Activated naive CD4-positive, alpha-beta T cell treated with anti-CD3 and anti-CD28 coated beads, Interleukin-2, amount 50 U/mL, for 72 hours (primary cell): ENCODE measurements around the gene MYO7B. TPM values are rescaled to one million over a fixed set of nuclear protein-coding genes. Genes with fewer than 3 reads are reported as not detected.
"Not testable (repeated sequence)": the region's sequence is repeated elsewhere in the genome, so short reads cannot be mapped to it uniquely, and the experiment has no call there.

Source experiments
- ATAC-seq, 2 donors: fragments of 150-1000 bp; cut with Tn5 transposase; 2 replicates each; pipeline ENCODE4 v1.10.0; 2021; ENCODE audit warnings: mild to moderate bottlenecking in 2 of 2, moderate library complexity in 2 of 2
- DNase-seq, 2 donors: peaks; one replicate each; pipeline ENCODE4 v3.0.0; 2021 to 2022; ENCODE audit warnings: low spot score in 2 of 2
- H3K27ac Mint-ChIP-seq, 2 donors: one replicate each; pipeline ENCODE4 v1.8.0; 2022; ENCODE audit warnings: mild to moderate bottlenecking in 2 of 2, mixed read lengths in 2 of 2
- H3K36me3 Mint-ChIP-seq, 2 donors: one replicate each; pipeline ENCODE4 v1.8.0; 2022; ENCODE audit warnings: mixed read lengths in 2 of 2
- H3K9me3 Mint-ChIP-seq, 2 donors: one replicate each; pipeline ENCODE4 v1.8.0; 2022; ENCODE audit warnings: mixed read lengths in 2 of 2
- total RNA-seq, 2 donors: library from RNA; stranded (reverse); gene quantifications; one replicate each; pipeline ENCODE4 v1.2.3, GENCODE V29; 2022

The MYO7B gene
- total RNA-seq, 2 donors from 2014 or later: 0.64 to 1.9 TPM

- ATAC-seq (no peak), DNase-seq (no peak)
- Mint-ChIP-seq H3K27ac (peak overlapping the region; percentile 5 to 34), H3K9me3 (no peaks in the 10 kb centered on the region), H3K36me3 (peaks cover 6 to 7% of the 10 kb centered on the region in 2 donors)
Observed at GRCh38 chr2:127562936-127563335, 27.5 kb downstream of the MYO7B start.

DNA sequence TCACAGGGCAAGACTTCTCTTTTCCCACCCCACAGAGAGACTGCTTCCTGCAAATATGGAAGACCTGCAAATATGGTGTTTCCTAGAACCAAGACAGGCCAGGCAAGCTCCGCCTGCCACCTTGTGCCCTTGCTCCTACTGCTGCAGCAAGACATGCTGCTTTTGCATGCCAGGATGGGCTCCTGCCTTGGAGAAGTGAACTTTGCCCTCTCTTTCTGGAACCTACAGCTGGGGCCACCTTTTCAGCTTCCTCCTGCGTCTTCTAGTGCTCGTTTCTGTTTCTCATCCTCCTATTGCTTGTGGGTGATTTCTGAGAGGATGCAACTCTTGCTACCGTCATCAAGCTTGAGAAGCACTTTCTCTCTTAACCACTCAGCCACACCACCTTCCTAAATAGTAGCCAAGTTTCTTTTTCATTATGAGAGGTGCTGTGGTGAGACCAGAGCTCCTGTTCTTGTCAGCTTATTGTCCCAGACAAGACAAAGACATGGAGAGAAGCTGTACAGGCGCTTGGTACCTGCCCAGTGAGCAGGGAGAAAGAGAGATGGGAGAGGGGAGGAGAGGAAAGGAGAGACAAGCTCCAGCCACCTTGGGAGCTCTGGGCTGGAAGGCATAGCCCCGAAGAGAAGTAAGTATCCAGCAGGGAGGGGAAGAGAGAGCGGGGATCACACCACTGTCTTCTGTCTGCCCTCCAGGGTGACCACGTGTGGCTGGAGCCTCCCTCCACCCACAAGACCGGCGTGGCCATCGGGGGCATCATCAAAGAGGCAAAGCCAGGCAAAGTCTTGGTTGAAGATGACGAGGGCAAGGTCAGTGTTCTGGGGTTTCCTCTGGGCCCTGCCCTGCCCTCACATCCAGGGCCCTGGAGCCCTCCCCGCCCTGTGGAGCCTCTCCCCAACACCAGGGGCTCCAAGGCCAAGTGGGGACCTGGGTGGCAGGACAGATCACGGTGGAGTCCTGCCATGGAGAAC, 28.3 kb downstream of the MYO7B start:
- Mint-ChIP-seq H3K36me3 (peaks cover 6 to 7% of the 10 kb centered on the region in 2 donors), H3K27ac (peak overlapping the region; percentile 34 to 90), H3K9me3 (no peaks in the 10 kb centered on the region)
- peak; percentile 93 to 97 for ATAC-seq
- peak in 1 of 2 donors; percentile 24 for DNase-seq

DNA sequence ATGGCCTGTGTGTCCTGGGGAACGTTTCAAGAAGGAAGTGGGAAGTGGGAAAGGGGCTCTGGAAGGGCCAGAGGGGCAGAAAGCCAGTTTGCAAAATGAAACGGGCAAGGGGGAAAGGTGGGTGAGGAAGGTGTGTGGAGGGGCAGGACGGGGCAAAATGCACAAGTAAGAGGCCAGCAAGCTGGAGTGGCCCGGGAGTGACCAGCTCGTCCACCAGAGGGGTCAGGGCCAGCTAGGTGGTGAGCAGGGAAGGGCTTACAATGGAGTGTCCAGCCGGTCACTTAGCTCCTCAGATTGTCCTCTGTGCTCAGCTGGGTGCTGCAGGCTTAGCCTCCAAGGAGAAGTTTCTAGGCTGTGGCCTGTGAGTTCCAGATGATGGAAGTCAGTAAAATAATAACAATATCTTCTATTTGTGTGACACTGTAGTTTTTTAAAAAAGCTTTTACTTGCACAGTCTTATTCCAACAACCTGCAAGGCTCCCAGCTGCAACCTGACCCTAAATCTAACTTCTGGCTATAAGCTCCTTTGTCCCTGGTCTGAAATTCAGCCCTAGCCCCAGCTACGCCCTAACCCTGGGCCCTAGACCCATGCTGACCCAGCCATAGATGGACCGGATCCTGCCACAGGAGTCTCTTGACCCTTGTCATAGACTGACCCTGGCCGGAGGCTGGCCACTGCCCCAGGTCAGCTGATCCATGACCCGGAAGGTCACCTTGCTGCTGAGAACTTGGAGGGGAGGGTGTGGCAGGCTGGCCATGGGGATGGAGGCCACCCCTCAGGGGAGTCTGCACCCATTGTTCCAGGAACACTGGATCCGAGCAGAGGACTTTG, 29.2 kb downstream of the MYO7B start:
- DNase-seq (no peak), ATAC-seq (no peak)

DNA sequence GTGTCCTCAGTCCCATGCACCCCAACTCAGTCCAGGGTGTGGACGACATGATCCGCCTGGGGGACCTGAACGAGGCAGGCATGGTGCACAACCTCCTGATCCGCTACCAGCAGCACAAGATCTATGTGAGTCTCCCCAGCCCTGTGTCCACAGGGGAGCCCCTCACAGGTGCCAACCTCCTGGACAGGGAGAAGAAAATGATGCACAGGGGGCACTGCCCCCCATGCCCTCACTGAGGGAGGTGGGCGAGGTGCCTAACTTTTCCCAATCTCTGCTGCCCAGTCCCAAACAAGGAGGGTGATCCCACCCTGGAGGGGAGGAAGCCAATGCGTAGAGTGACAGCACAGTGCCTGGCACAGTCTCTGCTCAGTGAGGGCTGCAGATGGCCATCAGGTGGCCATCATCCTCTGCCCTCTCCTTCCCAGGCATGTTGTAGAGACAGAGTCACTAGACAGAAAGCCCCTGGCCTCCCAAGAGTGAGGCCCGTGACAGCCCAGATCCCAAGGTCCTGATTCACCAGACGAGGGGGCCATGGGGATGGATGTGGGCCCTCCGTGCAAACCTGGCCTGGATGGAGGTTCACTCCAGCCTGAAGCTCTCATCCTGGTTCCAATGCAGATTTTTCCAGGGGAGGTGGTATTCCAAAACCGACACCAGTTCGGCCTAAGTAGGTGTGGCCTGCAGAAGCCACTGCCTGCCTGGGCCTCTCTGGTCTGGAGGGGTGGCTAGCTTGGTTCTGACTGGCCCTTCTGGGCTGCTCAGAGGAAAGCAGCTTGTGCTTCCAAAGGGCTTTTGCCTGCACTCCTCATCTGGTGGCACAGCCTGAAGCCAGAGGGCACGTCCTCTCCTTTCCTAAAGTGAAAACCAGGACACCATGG, 30.0 kb downstream of the MYO7B start:
- ATAC-seq (no peak), DNase-seq (no peak)
- H3K36me3 Mint-ChIP-seq: peaks cover 6 to 7% of the 10 kb centered on the region in 2 donors
- no peaks in the 10 kb centered on the region for H3K9me3 Mint-ChIP-seq
- no peak overlapping the region for H3K27ac Mint-ChIP-seq

More for the DNA sequence above, 29.2 kb downstream of the MYO7B start:
- peaks cover 6 to 7% of the 10 kb centered on the region in 2 donors for H3K36me3 Mint-ChIP-seq
- H3K9me3 Mint-ChIP-seq: no peaks in the 10 kb centered on the region
- peak overlapping the region; percentile 24 to 34 for H3K27ac Mint-ChIP-seq

GRCh38 chr2:127566139-127566417, 30.6 kb downstream of the MYO7B start:
- Mint-ChIP-seq H3K27ac (no peak overlapping the region), H3K9me3 (no peaks in the 10 kb centered on the region), H3K36me3 (peaks cover 6 to 7% of the 10 kb centered on the region in 2 donors)
- no peak for ATAC-seq
- no peak for DNase-seq

DNA sequence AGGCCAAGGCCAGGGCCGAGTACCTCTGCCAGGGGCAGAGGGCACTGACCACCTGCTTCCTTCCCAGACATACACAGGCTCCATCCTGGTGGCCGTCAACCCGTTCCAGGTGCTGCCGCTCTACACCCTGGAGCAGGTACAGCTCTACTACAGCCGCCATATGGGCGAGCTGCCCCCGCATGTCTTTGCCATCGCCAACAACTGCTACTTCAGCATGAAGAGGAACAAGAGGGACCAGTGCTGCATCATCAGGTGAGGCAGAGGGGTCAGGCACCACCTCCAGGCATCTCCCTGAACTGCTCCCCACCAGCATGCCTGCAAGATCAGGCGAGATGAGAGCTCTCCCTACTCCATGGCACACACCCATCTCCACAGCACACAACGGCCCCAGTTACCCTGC, 31.1 kb downstream of the MYO7B start:
- Mint-ChIP-seq H3K9me3 (no peaks in the 10 kb centered on the region), H3K27ac (no peak overlapping the region), H3K36me3 (peaks cover 6 to 7% of the 10 kb centered on the region in 2 donors)
- ATAC-seq: no peak
- DNase-seq: no peak

GRCh38 chr2:127567351-127567854, 31.9 kb downstream of the MYO7B start:
- peaks cover 6 to 7% of the 10 kb centered on the region in 2 donors for H3K36me3 Mint-ChIP-seq
- H3K27ac Mint-ChIP-seq: no peak overlapping the region
- no peak for ATAC-seq

GRCh38 chr2:127568128-127568527, 32.6 kb downstream of the MYO7B start:
- Mint-ChIP-seq H3K9me3 (no peaks in the 10 kb centered on the region), H3K36me3 (peaks cover 2 to 3% of the 10 kb centered on the region in 2 donors), H3K27ac (peak overlapping the region in 1 of 2 donors; percentile 30)
- no peak for DNase-seq
- no peak for ATAC-seq

More at GRCh38 chr2:127567351-127567854, 31.9 kb downstream of the MYO7B start:
- DNase-seq: no peak
- H3K9me3 Mint-ChIP-seq: no peaks in the 10 kb centered on the region

- Mint-ChIP-seq H3K9me3 (no peaks in the 10 kb centered on the region), H3K27ac (no peak overlapping the region), H3K36me3 (no peaks in the 10 kb centered on the region)
- ATAC-seq (no peak), DNase-seq (no peak)
Observed at GRCh38 chr2:127569666-127570065, 34.2 kb downstream of the MYO7B start.

- no peak overlapping the region for H3K27ac Mint-ChIP-seq
- H3K36me3 Mint-ChIP-seq: no peaks in the 10 kb centered on the region
- H3K9me3 Mint-ChIP-seq: no peaks in the 10 kb centered on the region
Observed at GRCh38 chr2:127570282-127571250, 35.1 kb downstream of the MYO7B start.

GRCh38 chr2:127572352-127572751, 36.9 kb downstream of the MYO7B start:
- not testable (repeated sequence) for DNase-seq, H3K36me3 Mint-ChIP-seq, H3K27ac Mint-ChIP-seq, H3K9me3 Mint-ChIP-seq, ATAC-seq

More at GRCh38 chr2:127570282-127571250, 35.1 kb downstream of the MYO7B start:
- ATAC-seq (no peak), DNase-seq (no peak)

- Mint-ChIP-seq H3K27ac (no peak overlapping the region), H3K9me3 (no peaks in the 10 kb centered on the region), H3K36me3 (no peaks in the 10 kb centered on the region)
- no peak for ATAC-seq
- no peak for DNase-seq
Observed at GRCh38 chr2:127572841-127573240, 37.4 kb downstream of the MYO7B start.

DNA sequence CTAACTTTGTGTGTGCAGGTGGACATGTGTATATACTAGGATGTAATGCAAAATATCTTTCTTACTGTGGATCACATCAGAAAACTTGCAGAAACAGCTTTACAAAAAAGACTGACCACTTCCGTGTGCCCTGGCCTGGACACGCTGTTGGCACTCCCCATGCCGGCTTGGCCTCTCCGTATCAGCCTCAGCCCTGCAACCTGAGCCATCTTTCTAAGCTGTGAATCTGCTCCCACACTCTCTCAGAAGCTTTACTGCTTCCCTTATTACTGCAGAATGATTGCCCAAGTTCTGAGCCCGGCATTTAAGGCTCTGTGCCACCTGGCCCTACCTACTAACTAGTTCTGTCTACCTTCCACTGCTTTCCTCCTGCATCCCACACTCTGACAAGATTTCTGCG, 37.8 kb downstream of the MYO7B start:
- ATAC-seq: no peak
- Mint-ChIP-seq H3K27ac (no peak overlapping the region), H3K36me3 (no peaks in the 10 kb centered on the region), H3K9me3 (no peaks in the 10 kb centered on the region)
- no peak for DNase-seq

- no peak for DNase-seq
- no peak for ATAC-seq
- Mint-ChIP-seq H3K9me3 (no peaks in the 10 kb centered on the region), H3K27ac (no peak overlapping the region), H3K36me3 (no peaks in the 10 kb centered on the region)
Observed at GRCh38 chr2:127573771-127574170, 38.3 kb downstream of the MYO7B start.

- Mint-ChIP-seq H3K9me3 (no peaks in the 10 kb centered on the region), H3K36me3 (no peaks in the 10 kb centered on the region), H3K27ac (peak overlapping the region in 1 of 2 donors; percentile 23)
- ATAC-seq (no peak), DNase-seq (no peak)
Observed at GRCh38 chr2:127574656-127575055, 39.2 kb downstream of the MYO7B start.
